HCT116 (cell line): ENCODE results near the gene OTOP2. TPM values are rescaled to one million over a fixed set of nuclear protein-coding genes. Genes with fewer than 3 reads are reported as not detected.

ENCODE experiments used
- ATAC-seq: fragments of 200-7000 bp; cut with Tn5 transposase; 2 replicates; pipeline ENCODE4 v1.9.1; 2020; ENCODE audit warnings: mild to moderate bottlenecking, moderate library complexity
- BruUV-seq: library from RNA; stranded (reverse); fragments of 400-500 nt; replicated peaks from 2 replicates; lab custom pipeline; 2021; lab: Mats Ljungman, UMichigan
- CTCF ChIA-PET: fragments of 300-600 bp; sonication (Branson Sonifier 250); formaldehyde crosslinking; loops from one replicate; lab custom pipeline; 2021; ENCODE audit warnings: antibody characterized with exemption; lab: Charles Lee
- POLR2A ChIA-PET: fragments of 300-600, 350-600 bp; sonication (Branson Sonifier 250); formaldehyde crosslinking; loops from one replicate; lab custom pipeline; 2021; ENCODE audit warnings: antibody characterized with exemption; lab: Charles Lee
- RAD21 ChIA-PET, 2 experiments: fragments of 300-600 bp; sonication (Branson Sonifier 250); formaldehyde crosslinking; loops; one replicate each; lab custom pipeline; 2023; ENCODE audit warnings: low total read pairs in 2 of 2; ENCODE audit not compliant: uncharacterized antibody in 2 of 2, unreplicated experiment in 2 of 2, low non-redundant PET in 1 of 2; lab: Charles Lee
- DNase-seq: peaks from one replicate; pipeline ENCODE4 v3.0.0-alpha.2; 2010; ENCODE audit warnings: low read depth, low spot score
- H2AFZ ChIP-seq: fragments of 200-600 bp; shearing (Covaris generic), sonication (generic); 2 replicates; pipeline ENCODE4 v1.6.1; 2017; ENCODE audit warnings: low read depth, mixed run types, mixed read lengths, antibody characterized with exemption, low read length; ENCODE audit not compliant: poor library complexity, severe bottlenecking
- H3K27ac ChIP-seq: 2 replicates; pipeline ENCODE4 v1.5.1; 2012; ENCODE audit warnings: low read depth, low read length
- H3K27me3 ChIP-seq: fragments of 200-600 bp; sonication (generic); 2 replicates; pipeline ENCODE4 v1.6.1; 2016; ENCODE audit warnings: mixed run types, low read length, mixed read lengths; ENCODE audit not compliant: insufficient read depth
- H3K36me3 ChIP-seq, 2 experiments: fragments of 200-500 bp in 1 of 2; fragments of 200-600 bp in 1 of 2; sonication (Bioruptor generic) in 1 of 2; sonication (generic) in 1 of 2; 2 replicates each; pipeline versions ENCODE4 v1.5.1 to v1.6.1; 2014 to 2016; ENCODE audit warnings: low read length in 2 of 2, inconsistent platforms in 1 of 2, mixed read lengths in 1 of 2, mixed run types in 1 of 2; ENCODE audit not compliant: insufficient read depth in 2 of 2, control insufficient read depth in 1 of 2
- H3K4me1 ChIP-seq, 2 experiments: fragments of 200-600 bp in 1 of 2; sonication (generic) in 1 of 2; 2 replicates each; pipeline versions ENCODE4 v1.5.1 to v1.6.1; 2012 to 2017; ENCODE audit warnings: low read length in 2 of 2, inconsistent platforms in 1 of 2, mild to moderate bottlenecking in 1 of 2, mixed read lengths in 1 of 2, mixed run types in 1 of 2, moderate library complexity in 1 of 2; ENCODE audit not compliant: insufficient read depth in 2 of 2, control insufficient read depth in 1 of 2
- H3K4me2 ChIP-seq: fragments of 200-600 bp; sonication (generic); 2 replicates; pipeline ENCODE4 v1.6.1; 2017; ENCODE audit warnings: mixed run types, low read length, mixed read lengths
- H3K4me3 ChIP-seq, 2 experiments: fragments of 200-600 bp in 1 of 2; sonication (generic) in 1 of 2; replicated peaks in 1 of 2; 2 replicates each; pipeline ENCODE4 v1.5.1; 2011 to 2016; ENCODE audit warnings: low read length in 2 of 2, control low read depth in 1 of 2, low read depth in 1 of 2, mild to moderate bottlenecking in 1 of 2, mixed read lengths in 1 of 2, mixed run types in 1 of 2
- H3K79me2 ChIP-seq: fragments of 200-600 bp; sonication (generic); 2 replicates; pipeline ENCODE4 v1.6.1; 2017; ENCODE audit warnings: mild to moderate bottlenecking, mixed run types, low read length, moderate library complexity, mixed read lengths; ENCODE audit not compliant: insufficient read depth
- H3K9ac ChIP-seq: fragments of 200-600 bp; sonication (generic); 2 replicates; pipeline ENCODE4 v1.6.1; 2016; ENCODE audit warnings: low read length, mixed read lengths
- H3K9me2 ChIP-seq: fragments of 200-600 bp; sonication (generic), shearing (Covaris generic); 2 replicates; pipeline ENCODE4 v1.6.1; 2017; ENCODE audit warnings: mixed run types, mild to moderate bottlenecking, moderate library complexity; ENCODE audit not compliant: insufficient read depth
- H3K9me3 ChIP-seq, 2 experiments: fragments of 200-500 bp in 1 of 2; fragments of 200-600 bp in 1 of 2; sonication (Bioruptor generic) in 1 of 2; sonication (generic) in 1 of 2; 2 replicates each; pipeline ENCODE4 v1.6.1; 2014 to 2017; ENCODE audit warnings: low read length in 2 of 2, mixed read lengths in 2 of 2, inconsistent platforms in 1 of 2, low read depth in 1 of 2, mild to moderate bottlenecking in 1 of 2, mixed run types in 1 of 2, moderate library complexity in 1 of 2; ENCODE audit not compliant: control insufficient read depth in 1 of 2, insufficient read depth in 1 of 2
- H4K20me1 ChIP-seq: fragments of 200-600 bp; sonication (generic), shearing (Covaris generic); 2 replicates; pipeline ENCODE4 v1.6.1; 2017; ENCODE audit warnings: mixed run types, mild to moderate bottlenecking, moderate library complexity; ENCODE audit not compliant: insufficient read depth
- EZH2phosphoT487 ChIP-seq: fragments of 200-600 bp; IDR thresholded peaks from 2 replicates; pipeline ENCODE4 v1.6.1; 2018; ENCODE audit warnings: antibody characterized with exemption, borderline replicate concordance
- SP1 ChIP-seq: IDR thresholded peaks from 2 replicates; pipeline ENCODE4 v1.6.1; 2012; ENCODE audit warnings: low read depth
- SRF ChIP-seq: IDR thresholded peaks from 2 replicates; pipeline ENCODE4 v1.6.1; 2012; ENCODE audit warnings: low read depth
- TCF7L2 ChIP-seq: IDR thresholded peaks from 2 replicates; pipeline ENCODE4 v1.7.0; 2011; ENCODE audit warnings: borderline replicate concordance, inconsistent platforms; ENCODE audit not compliant: insufficient read depth, insufficient read length; ENCODE audit errors: extremely low read depth
- intact Hi-C: fragments of 100-400 bp; cut with micrococcal nuclease; formaldehyde crosslinking; loops from 2 replicates; pipeline ENCODE4 v1.10.0; 2022
- total RNA-seq: library from RNA; stranded (reverse); gene quantifications from one replicate; pipeline ENCODE4 v1.2.1, GENCODE V29; 2021; ENCODE audit not compliant: unreplicated experiment

Gene OTOP2
- total RNA-seq, 1 experiment from 2014 or later = not detected

DNA sequence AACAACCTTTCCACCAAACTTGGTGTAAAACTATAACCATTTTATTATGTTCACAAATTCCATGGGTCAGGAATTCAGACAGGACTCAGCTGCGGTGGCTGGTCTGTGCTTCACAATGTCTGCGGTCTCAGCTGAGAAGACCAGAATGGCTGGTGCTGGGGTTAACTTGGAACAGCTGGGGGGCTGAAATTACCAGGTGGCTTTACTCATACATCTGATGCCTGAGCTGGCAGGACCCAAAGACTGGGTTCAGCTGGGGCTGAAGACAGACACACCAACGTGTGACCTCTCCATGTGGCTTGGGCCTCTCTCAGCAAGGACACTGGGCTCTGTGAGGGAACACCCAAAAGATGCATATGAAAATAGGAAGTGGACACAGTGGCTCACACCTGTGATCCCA lies 54.2 kb downstream of the OTOP2 start:
- Histone ChIP-seq H4K20me1 (no peaks in the 10 kb centered on the region), H2AFZ (no peak overlapping the region), H3K4me2 (no peak overlapping the region), H3K9ac (no peak overlapping the region), H3K4me1 (peaks cover 5 to 21% of the 10 kb centered on the region in 2 experiments), H3K4me3 (no peak overlapping the region), H3K27ac (no peak overlapping the region), H3K27me3 (no peaks in the 10 kb centered on the region), H3K79me2 (no peaks in the 10 kb centered on the region), H3K9me2 (no peaks in the 10 kb centered on the region), H3K9me3 (no peaks in the 10 kb centered on the region), H3K36me3 (no peaks in the 10 kb centered on the region)
- TF ChIP-seq SP1 (no peak), EZH2phosphoT487 (no peak), TCF7L2 (no peak), SRF (no peak)
- ChIA-PET POLR2A (no interaction called here), RAD21 (no interaction called here), CTCF (no interaction called here)
- ATAC-seq = no peak
- BruUV-seq = no TSS peak
- no peak for DNase-seq
- intact Hi-C loops = no loop called here

DNA sequence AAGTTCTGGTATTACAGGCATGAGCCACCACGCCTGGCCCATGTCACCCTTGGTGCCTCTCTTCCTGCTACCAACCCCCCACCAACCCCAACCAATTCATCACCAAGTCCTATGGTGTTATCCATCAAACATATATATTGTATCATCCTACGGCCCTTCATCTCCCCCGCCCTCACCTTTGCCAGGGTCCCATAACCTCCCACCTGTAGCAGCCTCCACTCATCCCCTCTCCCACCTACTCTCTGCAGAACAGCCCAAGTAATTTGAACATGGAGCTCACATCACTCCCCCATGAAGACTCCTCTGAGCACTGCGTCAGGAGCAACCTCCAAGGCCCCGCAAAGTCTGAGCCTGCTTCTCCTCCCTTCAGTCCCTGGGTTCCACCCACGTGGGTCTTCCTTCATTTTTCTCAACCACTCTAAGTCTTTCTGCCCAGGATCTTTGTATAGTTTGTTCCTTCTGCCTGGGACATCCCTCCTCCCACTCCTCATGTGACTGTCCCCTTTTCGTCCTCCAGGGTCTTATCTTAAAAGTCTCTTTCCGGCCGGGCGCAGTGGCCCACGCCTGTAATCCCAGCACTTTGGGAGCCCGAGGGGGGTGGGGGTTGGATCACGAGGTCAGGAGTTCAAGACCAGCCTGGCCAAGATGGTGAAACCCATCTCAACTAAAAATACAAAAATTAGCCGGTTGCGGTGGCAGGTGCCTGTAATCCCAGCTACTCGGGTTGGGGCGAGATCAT lies 55.5 kb downstream of the OTOP2 start:
- Histone ChIP-seq H3K27ac (no peak overlapping the region), H3K4me1 (peaks cover 9 to 25% of the 10 kb centered on the region in 2 experiments), H3K27me3 (no peaks in the 10 kb centered on the region), H3K4me3 (no peak overlapping the region), H4K20me1 (no peaks in the 10 kb centered on the region), H3K9ac (no peak overlapping the region), H2AFZ (no peak overlapping the region), H3K4me2 (no peak overlapping the region), H3K36me3 (no peaks in the 10 kb centered on the region), H3K9me3 (no peaks in the 10 kb centered on the region), H3K9me2 (no peaks in the 10 kb centered on the region), H3K79me2 (no peaks in the 10 kb centered on the region)
- no TSS peak for BruUV-seq
- intact Hi-C loops = no loop called here
- no peak for TF ChIP-seq SRF
- RAD21 ChIA-PET = no interaction called here
- DNase-seq (no peak), ATAC-seq (no peak)
- POLR2A ChIA-PET = interaction anchor here (1.4 kb wide), 1 partner anchor 33 kb away, joined by 3 read pairs; no protein-coding TSS in a partner anchor
- CTCF ChIA-PET = interaction anchor here (1.5 kb wide), 1 partner anchor 18 kb away, joined by 3 read pairs; no protein-coding TSS in a partner anchor
